Measurements from ENCODE around the gene NFATC2.

NFATC2 gene

DNA sequence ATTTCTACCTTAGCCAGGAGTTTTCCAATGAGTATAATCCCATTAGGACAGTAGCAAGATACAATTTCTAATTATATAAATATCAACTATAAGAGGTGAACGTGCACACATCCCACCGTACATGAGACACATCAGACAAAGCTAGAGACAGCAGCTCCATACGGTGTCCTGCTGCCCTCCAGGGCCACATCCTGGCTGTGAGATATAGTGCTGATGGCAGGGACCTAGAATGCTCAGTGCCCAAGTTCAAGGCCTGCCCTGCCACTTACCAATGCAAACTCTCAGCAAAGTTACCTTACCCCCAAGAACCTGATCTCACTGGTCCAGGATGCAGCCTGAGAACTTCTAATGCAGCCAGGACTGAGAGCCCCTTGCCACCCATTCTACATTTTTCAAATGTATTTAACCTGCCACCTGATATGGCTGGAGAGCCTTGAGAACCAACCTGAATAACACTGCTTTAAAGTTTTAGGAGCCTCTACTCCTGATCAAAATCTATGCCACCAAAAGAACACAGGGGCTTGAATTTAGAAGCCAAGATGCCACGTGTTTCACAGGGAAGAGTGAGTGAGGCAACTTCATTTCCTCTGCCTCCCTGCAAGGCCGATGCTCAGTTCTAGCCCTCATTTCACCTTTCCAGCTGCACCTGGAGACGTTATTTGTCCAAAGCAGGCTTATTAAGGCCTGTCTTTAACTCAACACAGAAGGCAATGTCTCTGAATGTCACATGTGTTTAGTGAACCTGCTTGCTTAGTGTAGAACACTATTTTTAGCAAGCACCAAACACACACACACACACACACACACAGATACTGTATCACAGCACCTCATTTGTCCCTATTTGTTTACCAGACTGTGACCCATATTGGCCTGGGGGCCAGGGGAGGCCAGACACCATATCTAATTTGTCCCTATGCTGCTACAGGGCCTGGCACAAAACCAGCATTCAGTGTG lies 6.1 kb downstream of the NFATC2 start:
- no peak for DNase-seq

DNA sequence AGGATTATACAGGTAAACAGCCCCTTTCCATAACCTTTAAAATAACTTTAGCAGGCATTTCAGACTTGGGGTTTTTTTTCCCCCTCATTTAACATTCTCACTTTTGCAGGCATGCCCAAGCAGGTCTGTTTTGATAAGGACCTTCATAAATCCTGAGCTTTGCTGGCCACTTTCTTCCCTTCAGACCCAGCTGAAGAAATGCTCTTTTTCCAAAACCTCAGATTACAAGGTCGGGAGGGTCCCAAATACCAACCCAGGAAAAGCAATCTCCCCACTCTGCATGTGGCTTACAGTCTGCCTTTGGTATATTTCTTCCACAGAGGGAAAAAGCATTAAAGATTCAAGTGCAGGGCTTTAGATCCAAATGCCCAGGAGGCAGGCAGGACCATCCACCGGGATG lies 6.8 kb downstream of the NFATC2 start:
- no peak for DNase-seq

DNA sequence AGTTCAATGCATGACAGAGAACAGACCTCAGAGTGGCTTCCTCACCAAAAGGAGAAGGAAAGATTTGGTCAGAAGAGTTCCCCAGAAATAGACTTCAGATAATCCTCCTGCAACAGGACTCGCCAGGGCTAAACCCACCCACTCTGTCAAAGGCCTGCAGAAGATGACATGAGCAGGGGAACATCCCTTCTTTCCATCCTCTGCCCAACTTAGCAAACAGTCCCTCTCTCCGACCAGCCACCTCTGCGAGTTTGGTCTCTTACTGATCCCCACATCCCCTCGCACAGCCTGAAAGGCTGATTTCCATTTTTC lies 7.5 kb downstream of the NFATC2 start:
- no peak for DNase-seq

DNA sequence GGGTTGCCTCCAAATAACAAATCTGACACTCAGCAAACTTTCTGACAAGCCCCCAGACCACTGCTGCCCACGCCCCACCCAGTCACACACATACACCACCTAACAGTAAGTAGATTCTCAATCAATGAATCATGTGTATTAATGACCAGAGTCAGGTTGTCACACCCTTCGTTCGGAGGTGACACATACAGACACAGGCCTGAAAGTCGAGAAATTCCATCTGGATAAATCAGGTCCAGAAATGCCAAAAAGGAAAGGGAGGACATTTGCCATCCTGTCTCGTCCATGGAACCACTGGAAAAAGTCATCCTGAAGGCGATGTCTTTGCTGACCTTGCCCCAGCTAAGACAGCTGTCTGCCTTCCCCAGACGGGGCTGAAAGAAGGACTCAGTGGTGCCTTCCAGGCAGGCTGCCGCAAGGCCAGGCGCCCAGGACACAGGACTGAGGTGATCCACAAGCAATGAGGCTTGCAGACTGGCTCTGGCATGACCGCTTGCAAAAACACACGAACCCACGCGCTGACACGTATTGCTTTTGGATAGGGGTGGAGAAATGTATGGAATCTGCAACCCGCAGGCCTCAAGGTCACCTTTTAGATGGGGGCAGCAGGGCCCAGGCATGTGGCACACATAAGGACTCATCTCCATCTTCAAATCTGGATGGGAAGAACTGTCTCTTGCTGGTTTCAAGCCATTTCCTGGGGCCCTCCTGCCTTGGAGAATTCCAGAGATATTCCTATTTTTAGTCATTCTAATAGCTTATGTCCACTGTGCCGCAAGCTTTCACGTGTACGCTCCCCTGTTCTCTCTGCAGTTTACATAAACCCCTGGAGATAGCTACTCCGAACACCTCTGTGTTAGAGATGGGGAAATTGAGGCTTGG lies 9.0 kb downstream of the NFATC2 start:
- no peak for DNase-seq

DNA sequence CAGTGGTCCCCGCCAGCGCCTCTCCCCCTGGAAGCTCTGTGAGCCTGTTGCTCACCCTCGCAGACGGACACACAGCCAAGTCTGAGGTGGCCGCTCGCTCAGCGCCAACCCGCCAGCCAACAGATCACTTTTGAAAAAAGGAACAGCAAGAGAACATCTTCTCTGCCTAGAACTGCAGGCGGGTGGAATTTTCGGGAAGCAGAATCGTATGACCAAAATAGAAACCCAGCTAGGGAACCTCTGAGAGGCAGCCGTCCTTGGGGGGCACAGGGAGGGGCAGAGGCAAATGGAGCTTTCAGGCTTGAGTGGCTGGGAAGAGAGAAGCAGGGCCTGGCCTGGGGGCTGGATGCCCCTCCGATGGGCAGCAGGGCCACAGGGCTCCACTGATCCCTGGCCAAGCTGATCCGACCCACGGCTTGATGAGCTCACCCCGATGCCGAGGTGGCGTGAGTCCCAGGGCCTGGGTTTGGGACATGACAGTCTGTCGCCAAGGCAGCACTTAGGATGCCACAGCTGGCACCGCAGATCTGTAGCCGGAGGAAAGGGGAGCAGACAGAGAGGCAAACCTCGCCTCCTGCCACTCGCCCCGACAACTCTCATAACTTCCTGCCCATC lies 9.8 kb downstream of the NFATC2 start:
- no peak for DNase-seq

DNA sequence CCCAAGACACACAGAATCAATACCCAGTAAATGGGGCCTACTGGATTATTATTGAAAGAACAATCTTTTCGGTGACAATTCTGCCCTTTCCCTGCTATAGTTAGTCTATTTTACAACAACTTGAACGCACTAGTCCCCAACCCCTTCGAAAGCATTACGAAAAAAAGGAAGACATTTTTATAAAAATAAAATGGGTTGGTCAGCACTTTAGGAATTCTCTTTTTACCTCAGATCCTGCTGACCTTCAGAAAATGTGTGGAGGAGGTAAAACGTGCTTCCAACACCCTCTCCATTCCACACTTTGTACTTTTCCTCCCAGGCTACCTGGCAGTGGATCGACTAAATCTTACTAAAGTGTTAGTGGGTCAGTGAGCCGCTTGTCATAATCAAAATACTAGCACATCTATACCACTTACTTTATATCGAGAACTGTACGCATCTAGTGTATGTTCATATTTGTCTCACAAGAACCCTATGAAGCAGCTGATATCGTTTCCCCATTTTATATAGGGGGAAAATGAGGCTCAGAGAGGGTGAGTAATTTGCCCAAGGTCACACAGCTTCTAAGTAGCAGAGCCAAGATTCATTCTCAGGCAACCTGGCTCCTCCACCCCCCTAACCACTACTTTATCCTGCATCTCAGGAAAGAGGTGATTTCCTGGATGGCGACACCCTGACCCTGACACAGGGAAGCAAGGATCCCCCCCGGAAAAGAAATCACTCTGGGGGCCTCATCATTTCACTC lies 10.6 kb downstream of the NFATC2 start:
- DNase-seq, result no peak

DNA sequence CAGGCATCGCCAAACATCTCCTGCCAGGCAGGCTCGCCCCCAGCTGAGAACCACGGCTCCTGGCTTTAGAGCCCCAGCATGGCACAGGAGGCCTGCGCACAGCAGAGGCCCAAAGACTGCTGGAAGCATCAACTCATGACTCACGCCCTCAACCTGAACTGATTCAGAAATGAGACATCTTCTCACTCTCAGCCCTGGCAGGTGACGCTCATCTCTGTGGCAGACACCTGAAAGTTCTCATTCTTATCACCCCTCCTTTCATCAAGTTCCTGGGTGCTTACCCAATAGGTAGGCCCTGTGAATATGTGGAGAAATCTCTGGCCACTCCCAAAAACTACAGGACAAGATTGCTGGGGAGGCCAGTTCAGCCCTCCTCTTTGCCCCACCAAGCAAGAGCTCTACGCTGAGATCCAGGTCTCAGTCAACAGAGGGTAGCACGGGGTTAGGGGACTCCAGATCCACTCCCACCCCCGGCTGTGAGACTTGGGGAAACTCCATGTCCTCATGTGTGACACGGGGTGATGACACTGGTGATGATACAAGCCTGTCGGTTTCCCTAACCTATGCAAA lies 11.3 kb downstream of the NFATC2 start:
- no peak for DNase-seq

DNA sequence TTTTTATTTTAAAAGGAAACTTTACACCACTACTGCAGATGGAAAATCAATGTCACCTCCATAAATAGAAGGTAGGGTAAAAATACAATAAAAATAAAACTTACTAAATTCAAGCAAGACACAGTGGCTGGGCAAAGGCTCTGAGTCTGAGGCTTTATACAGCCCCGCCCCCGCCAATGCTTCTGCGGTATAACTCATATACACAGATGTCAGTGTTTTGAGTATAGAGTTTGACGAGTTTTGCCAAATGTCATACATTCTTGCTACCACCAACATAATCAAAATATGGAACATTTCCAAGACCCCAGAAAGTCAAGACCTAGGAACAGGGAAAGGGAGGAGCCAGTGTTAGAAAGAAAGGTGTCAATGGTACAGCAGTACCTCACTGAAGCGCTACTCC lies 12.8 kb downstream of the NFATC2 start:
- DNase-seq, result no peak

DNA sequence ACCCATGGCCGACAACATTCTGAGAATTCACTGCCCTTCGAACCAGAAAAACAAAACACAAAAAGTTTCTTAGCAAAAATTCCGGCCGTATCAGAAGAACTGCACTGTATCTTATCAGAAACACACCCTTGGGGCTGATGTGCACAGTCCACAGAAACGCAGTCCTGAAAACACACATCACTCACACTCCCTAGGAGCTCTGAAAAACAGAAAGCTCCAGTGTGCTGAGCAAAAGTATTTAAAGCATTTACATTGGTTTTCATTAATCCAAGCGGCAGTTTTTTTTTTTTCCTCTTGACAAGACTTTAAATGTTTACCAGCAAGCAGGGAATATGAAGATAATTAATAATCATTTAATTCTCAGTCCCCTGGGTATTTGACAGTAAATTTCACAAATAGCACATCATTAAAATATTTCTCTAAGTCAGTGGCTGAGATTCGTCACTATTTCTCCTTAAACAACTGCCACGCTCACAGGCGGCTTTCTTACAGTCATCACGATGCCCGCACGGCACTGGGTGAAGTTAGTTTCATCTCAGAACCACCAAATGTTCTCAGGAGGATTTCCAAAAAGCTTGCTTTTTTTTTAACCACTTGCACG lies 13.3 kb downstream of the NFATC2 start:
- no peak for DNase-seq

DNA sequence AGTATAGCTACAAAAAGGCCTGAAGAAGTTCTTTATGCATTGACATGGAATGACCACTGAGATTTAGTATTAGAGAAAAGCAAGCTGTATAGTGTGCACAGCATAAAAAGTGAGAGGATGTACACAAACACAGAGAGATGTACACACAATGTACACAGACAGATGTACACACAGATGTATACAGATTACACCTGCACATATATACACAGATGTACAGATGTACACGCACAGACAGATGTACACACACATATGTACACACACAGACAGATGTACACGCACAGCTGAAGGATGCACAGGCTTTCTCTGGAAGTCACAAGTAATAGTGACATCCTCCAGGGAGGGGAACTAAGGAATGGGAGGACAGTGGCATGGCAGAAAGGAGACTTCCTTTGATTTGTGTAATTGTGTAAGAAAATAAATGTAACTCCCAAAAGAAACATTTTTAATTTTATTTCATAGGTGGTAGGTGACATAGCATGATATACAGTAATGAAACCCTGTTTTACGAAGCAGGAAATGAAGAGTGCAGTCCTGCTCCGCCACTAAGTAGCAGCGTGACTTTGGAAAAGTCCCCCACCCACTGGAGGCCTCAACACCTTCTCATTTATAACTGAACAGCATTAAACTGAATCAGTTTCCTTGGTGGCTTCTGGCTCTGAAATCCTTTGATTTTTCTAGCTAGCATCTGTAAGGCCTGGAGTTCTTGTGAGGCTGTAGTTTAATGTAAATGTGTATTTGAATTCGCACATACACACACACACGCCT lies 14.1 kb downstream of the NFATC2 start:
- DNase-seq, result no peak

DNA sequence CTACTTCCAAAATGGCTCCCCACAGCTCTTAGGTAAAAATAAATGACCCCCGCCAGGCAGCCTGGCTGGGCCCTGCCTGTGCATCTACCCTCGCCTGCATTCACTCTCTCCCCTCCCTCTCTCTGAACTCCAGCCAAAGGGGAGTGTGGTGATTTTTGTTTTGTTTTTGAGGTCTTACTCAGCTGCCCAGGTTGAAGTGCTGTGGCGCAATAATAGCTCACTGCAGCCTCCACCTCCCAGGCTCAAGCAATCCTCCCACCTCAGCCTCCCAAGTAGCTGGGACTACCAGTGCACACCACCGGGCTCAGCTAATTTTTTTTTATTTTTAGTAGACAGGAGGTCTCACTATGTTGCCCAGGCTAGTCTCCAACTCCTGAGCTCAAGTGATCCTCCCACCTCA lies 15.8 kb downstream of the NFATC2 start:
- DNase-seq, result no peak

DNA sequence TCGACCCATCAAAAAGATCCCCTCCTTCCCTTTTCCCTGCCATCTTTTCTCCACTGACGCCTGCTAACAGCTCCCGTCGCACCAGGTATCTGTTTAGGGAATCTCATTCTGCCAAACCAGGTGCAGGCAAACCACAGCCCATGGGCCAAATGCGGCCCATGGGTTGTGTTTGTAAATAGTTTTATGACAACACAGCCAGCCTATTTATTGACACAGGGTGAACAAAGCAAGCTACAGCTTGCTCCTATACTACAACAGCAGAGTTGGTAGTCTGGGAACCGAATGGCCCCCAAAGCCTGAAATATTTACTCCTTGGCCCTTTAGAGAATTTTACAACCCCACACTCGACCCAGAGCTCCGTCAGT lies 16.4 kb downstream of the NFATC2 start:
- no peak for DNase-seq

DNA sequence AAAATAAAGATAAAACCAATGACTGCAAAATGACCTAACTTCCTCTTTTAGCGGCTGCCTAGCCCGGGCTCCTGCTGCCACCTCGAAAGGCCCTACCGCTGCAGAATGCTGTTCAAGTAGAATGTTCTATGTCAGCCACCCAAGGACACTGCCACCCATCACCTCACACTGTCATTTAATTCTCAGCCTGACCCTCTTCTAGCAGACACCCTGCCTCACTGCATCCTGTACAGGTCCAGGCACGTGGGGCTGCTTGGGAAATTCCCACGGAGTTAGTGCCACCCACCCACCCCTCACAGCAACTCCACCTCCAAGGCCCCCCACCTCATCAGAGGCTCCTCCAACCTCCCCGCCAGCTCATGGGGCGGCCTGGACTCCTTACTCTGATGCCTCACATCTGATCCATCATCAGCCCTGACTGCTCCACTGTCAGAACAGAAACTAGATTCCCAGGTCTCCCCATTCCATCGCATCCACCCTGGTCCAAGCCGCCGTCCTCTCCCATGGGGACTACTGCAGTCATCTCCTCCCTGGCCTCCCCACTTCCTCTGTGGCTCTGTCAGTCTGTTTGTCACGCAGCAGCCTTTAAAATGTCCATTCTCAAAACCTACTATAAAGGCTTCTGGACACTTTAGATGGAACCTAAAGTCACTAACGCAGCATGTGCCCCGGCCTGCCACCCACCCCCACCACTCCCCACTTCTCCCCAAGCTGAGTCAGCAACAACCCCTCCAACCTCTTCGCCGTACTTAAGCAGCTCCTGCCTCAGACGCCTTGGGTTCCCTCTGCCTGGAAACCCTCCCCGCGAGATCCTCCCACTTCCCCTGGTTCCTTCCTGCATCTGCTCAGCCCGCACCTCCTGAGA lies 17.0 kb downstream of the NFATC2 start:
- no peak for DNase-seq

DNA sequence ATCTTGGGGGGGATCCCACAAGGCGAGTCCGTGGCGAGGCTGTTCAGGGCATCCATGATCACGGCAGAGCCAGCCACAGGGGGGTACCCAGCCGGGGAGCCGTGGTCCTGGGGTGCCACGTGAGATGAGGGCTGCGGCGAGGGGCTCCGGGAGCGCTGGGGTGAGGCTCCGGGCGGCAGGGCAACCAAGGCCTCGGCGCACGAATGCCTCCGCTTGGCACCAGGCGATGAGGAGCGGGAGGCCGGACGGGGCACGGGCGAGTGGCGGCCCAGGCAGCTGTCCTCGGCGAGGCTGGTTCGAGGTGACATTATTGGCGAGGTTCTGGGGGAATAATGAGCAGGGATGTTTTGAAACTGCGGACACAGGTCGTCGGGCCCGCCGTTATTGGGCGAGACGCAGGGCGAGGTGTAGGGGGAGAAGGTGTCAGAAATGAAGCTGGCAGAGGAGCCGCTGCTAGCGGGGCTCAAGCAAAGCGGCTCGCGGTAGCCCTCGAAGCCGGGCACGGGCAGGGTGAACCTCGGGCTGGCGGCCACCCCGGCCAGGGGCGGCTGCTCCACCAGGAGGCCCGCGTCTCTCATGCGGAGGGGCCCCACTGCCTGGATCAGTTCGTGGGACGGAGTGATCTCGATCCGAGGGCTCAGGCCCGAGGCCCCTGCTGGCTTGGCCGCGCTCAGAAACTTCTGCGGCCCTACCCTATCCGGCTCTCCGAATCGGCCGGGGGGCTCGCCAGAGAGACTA lies 19.1 kb downstream of the NFATC2 start:
- DNase-seq, result no peak

DNA sequence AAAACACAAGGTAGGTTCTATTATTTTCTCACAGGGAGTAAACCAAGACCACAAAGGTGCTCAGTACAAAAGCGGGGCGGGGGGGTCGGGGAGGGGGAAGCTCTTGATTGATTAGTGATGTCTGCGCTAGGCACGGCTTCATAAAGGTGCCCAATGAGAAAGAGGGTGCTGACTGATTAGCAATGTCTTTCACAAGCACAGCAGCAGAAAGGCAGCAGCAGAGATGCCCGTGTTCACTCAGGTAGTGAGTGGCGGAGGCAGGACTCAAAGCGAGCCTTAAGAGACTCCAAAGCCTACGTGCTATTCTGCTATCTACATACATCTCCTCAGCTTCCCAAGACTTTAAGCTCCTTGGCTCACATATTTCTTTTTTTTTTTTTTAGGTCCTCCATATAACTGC lies 20.3 kb downstream of the NFATC2 start:
- no peak for DNase-seq

DNA sequence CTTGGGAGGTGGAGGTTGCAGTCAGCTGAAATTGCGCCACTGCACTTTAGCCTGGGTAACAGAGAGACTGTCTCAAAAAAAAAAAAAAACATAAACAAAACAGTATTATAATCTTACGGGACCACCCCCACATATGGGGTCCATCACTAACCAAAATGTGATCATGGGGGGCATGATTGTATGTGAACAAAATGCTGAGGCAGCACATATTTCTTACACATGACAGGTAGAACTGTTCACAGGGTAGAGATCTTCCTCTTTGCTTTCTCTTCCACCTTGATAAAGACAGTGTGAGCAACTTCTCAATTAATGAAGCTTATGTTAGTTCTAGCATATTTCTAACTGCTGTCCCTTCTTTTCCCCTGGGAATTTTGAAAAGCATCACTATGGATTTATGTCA lies 24.7 kb downstream of the NFATC2 start:
- DNase-seq, result no peak

DNA sequence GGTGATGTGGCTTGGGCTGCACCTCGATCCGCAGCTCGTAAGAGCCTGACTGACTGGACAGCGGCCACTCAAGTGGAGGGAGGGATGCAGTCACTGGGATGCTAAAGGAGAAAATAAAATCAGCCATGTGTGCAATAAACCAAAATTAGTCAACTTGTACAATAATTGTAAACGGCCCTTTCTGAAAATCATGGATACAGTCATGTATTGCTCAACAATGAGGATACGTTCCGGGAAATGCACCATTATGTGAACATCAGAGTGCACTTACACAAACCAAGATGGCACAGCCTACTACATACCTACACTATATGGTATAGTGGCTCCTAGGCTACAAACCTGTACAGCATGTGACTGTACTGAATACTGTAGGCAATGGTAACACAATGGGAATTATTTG lies 25.7 kb downstream of the NFATC2 start:
- DNase-seq, result no peak

DNA sequence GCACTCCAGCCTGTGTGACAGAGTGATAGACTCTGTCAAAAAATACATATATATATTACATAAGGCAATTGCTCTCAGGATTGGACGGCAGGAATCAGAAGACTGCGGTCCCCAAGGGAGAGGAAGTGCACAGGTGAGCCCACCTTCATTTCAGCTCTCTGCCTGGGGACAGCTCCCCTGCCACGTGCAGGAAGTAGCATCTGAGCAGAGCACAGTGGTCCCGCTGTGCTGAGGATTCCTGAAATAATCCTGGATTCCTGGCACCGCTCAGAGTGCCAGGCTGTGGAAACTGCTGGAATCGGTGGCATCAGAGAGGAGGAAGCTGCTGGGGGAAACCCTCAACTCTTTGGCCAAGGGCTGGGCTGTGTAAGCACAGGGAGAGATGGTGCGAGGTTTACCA lies 27.7 kb downstream of the NFATC2 start:
- DNase-seq, result no peak

DNA sequence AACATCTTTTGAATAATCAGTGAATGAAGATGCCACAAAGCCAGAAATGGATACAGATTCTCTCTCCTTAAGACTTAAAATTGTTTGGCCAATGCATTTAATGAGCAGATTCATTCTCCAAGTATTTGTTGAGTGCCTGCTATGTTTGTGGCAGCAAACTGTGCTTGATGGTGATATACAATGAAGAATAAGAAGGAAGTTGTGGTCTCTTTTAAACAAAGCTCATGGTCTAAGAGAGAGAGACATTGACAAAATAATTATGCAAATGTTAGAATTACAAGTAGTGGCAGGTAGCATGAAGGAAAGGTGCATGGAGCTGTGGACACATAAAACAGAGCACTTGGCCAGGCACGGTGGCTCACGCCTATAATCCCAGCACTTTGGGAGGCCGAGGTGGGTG lies 28.3 kb downstream of the NFATC2 start:
- DNase-seq, result no peak

DNA sequence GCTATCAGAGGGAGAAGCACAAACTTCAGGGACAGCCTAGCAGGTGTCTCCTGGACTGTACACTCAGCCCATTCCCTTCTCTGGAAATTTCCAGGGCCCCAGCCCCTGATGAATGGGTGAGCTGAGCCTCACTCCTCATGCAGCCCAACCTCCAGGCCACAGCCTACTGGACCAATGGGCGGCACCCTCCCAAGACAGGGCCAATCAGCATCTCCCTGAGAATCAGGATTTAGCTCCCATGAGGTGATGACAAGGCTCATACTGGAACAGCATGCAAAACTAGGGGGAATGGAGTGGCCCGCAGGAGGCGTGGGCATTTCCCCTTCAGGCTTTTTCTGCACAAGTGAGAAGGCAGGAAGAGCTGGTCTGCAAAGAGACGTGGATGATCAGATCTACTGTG lies 29.0 kb downstream of the NFATC2 start:
- no peak for DNase-seq

Measured in cortex of kidney (tissue), 1 donor.